GM21515 (cell line): ENCODE results near the gene RPL3.
"Not testable (repeated sequence)": the region's sequence is repeated elsewhere in the genome, so short reads cannot be mapped to it uniquely, and the experiment has no call there.

Experiments used
- ATAC-seq: cut with Tn5 transposase; IDR thresholded peaks from one replicate; pipeline ENCODE4 v1.9.1; 2021; ENCODE audit not compliant: unreplicated experiment

RPL3 gene

GRCh38 chr22:39352306-39352891 is 33.0 kb upstream of the RPL3 start:
- ATAC-seq, result no peak

DNA sequence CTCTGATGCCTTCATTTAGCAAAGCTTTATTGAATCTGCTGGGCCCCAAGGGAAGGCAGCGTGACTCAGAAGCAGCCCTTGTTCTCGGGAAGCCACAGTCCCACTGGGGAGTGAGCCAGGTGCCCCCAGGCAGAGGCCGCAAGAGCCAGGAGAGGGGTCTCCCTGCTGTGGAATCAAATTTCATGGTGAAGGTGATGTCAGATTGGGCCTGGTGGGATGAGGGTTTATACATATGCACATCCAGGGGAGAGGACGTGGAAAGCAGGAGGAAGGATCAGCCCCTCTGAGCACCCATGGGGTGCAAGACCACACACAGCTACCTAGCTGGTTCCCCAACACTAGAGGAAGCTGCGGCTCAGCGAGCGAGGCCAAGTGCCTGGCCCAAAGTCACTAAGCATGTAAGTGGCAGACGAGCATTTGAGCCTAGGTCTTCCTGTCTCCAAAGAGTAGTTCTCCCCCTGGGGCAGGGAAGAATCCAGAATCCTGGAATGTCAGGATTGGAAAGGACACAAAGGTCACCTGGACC is 32.3 kb upstream of the RPL3 start:
- no peak for ATAC-seq

GRCh38 chr22:39350757-39351688 is 31.6 kb upstream of the RPL3 start:
- no peak for ATAC-seq

DNA sequence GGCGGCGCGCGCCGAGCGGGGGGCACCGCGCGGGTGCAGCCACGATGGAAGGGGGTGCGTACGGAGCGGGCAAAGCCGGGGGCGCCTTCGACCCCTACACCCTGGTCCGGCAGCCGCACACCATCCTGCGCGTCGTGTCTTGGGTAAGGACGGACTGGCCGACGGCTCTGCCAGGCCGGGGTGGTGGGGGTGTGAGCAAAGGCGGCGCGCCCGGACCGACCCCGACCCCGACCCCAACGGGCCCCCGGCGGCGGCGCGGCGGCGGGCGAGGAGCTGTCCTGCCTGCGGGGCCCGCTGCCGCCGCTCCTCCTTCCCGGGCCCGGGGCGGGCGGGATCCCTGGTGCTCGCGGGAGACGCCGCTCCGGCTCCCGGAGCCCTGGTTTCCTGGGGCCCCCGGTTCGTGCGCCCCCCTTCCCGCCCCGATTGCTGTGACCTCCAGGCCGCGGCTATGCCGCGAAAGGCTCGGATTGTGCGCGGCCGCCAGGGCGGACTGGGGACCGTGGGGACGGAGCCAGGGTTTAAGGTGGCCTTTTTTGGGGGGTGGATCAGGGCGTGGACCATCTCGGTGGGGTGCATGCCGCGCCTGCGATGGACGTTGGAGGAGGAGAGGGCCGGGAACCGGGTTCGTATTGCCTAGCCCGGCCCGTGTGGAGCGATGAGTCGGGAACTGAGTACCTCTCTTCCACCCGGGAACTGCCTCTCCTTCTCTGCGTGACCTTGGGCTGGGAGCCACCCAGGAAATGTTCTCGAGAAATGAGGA is 30.7 kb upstream of the RPL3 start, which contains the start of gene SYNGR1:
TSS of gene SYNGR1 (plus strand) at position 25 of the 760 bp plus-strand sequence. CDS start at position 45, 20 bp downstream.
- no peak for ATAC-seq

- ATAC-seq, result no peak
Measured at GRCh38 chr22:39349506-39349966, 30.1 kb upstream of the RPL3 start.

DNA sequence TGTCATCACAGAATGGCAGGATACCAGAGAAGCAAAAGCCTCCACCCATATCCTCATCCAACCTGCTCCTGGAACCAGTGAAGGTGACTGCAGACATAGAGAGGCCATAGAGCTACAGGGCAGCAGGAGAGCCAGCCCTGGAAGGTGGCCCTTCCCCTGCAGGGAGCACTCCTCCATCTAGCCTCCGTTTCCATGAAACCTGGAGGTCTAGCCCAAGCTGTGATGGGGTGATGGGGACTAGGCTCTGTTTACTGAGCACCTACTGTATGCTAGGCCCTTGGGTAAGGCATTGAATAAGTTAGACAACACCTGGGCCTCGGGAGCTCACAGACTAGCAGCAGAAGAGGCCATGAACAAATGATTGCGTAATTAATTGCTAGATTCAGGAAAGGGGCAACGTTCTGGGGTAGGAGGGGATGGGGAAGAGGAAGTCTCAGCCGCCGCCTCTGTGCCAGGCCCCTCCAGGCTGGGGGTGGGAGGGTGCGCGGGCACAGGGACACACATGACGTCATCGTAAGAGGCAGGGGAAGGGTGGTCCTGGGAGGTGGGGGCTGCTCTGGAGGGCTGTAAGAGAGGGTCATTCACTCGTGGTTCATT is 29.6 kb upstream of the RPL3 start:
- no peak for ATAC-seq

- no peak for ATAC-seq
Measured at GRCh38 chr22:39345231-39345630, 25.8 kb upstream of the RPL3 start.

DNA sequence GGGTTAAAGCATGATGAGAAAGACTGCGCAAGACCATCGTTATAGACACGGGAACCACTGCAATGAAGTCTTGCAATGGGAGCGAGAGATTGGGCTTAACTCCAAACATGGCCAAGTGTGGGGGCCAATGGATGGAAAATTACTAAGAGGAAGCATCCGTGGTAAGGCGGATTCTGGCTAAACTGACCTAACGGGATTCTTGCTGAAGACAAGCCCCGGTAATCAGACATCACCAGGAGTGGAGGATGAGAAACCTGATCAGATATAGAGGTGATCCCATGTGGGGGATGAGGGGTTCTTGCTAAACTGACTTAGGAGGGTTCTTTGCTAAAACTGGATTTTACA is 24.6 kb upstream of the RPL3 start:
- no peak for ATAC-seq

DNA sequence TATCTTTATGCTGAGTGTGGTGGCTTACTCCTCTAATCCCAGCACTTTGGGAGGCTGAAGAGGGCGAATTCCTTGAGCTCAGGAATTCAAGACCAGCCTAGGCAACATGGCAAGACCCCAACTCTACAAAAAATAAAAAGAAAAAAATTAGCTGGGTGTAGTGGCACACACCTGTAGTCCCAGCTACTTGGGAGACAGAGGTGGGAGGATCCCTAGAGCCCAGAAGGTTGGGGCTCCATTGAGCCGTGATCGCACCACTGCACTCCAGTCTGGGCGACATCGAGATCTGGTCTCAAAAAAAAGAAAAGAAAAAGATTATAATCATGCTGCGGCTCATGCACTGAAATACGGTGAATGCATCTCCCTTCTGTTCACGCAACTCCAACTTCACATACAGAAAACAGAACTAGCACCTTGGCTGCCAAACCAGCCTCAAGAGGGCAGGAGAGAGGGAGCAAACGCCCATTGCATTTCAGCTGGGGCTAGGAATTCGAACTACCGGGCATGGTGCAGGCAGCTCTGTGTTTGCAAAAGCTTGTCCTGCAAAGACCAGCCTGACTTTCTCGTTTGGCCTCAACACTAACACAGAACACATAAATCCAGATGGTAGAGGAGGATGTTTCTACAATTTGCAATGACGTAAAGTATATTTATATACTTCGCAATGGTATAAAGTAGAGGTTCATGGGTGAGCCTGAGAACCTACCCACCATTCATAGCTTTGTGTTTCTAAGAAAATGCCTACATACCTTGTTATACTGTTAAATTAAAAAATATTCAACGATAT is 24.0 kb upstream of the RPL3 start:
- ATAC-seq, result no peak

- ATAC-seq, result no peak
Measured at GRCh38 chr22:39341179-39341578, 21.8 kb upstream of the RPL3 start.

- ATAC-seq, result not testable (repeated sequence)
Measured at GRCh38 chr22:39339775-39340174, 20.4 kb upstream of the RPL3 start.

GRCh38 chr22:39336411-39336810 is 17.0 kb upstream of the RPL3 start:
- no peak for ATAC-seq

- no peak for ATAC-seq
Measured at GRCh38 chr22:39332441-39333064, 13.1 kb upstream of the RPL3 start.

GRCh38 chr22:39330553-39330952 is 11.1 kb upstream of the RPL3 start:
- ATAC-seq, result not testable (repeated sequence)

DNA sequence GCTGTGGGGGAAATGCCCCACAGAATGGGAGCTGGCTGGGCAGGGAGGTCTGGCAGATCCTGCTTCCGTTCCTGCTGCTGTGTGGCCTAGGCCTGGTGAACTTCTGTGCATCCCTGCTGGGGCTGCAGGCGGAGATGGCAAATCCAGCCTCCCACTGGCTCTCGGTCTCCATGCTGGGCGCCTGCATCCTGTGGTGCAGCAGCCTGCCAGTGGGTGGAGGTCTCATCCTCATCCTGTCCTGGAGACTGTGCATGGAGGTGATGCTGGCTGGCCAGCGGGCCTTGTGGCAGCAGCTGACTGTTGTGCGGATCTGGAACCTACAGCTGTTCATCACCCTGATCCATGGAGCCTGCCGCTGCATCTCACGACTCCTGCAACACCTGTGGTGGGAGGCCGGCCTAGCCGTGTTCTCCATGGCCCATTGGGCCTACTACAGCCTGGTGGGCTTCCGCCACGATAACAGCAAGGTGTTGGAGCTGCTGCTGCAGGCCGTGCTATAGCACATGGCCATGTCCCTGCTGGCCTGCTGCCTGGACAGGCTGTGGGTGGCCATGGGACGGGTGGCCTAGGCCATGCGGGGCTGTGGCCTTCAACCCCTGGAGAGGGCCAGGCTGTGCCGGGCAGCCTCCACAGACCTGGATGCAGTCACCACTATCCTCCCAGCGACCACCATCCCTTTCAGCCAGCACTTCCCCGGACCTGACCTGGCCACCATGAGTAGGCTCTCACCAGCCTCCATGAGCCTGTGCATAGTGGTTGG is 8.8 kb upstream of the RPL3 start:
- ATAC-seq, result no peak

DNA sequence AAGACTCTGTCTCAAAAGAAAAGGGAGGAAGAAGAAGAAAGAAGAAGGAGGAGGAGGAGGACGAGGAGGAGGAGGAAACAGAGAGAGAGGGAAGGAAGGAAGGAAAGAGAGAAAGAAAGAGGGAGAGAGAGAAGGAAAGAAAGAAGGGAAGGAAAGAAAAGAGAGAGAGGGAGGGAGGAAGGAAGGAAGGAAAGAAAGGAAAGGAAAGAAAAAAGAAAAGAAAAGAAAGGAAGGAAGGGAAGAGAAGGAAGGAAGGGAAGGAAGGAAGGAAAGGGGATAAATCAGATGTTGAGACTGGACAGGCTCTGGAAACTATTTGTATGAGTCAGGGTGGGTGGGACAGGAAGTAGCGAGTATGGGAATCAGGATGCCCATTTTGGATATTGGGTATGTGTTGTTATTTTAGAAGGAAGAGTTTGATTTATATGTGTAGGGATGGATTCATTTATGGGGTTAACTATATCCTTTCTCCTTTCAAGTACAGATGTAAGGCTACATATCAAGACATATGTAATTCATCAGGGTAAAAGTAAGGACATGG is 6.0 kb upstream of the RPL3 start:
- ATAC-seq, result no peak

DNA sequence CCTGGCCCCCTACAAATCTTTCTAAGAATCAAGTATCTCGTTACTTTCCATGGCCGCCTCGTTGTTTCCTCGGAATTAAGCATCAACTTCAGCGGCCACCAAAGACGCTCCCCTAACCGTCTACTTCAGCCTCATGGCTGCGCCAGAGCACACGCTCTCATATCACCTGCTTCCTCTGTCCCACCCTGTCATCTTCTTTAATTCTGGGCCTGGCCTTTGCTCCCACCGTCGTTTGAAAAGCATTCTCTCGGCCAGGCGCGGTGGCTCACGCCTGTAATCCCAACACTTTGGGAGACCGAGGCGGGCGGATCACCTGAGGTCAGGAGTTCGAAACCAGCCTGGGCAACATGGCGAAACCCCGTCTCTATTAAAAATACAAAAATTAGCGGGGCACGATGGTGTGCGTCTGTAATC is 1.2 kb upstream of the RPL3 start:
- not testable (repeated sequence) for ATAC-seq

GRCh38 chr22:39318507-39319283 is 728 bp downstream of the RPL3 start:
- ATAC-seq, result peak; percentile 15
